GM15510 (cell line): ENCODE data around the gene PDPN.

Experiments used
- POLR2A ChIP-seq: IDR thresholded peaks from 3 replicates; pipeline ENCODE4 v1.6.1; 2011; ENCODE audit warnings: borderline replicate concordance; ENCODE audit not compliant: insufficient read length; ENCODE audit errors: extremely low read depth

The PDPN gene

GRCh38 chr1:13583595-13583965 lies at the start of gene PDPN:
Gene PDPN (plus strand): TSS chr1:13583832. CDS start chr1:13584034, 202 bp downstream.
- no peak for TF ChIP-seq POLR2A

- TF ChIP-seq POLR2A: no peak
Measured at GRCh38 chr1:13535227-13535626, 48.4 kb upstream of the PDPN start.

GRCh38 chr1:13536571-13536970 lies 47.1 kb upstream of the PDPN start:
- no peak for TF ChIP-seq POLR2A

- TF ChIP-seq POLR2A: no peak
Measured at GRCh38 chr1:13538832-13539231, 44.8 kb upstream of the PDPN start.

GRCh38 chr1:13539683-13540082 lies 43.9 kb upstream of the PDPN start:
- TF ChIP-seq POLR2A: no peak

GRCh38 chr1:13540866-13541265 lies 42.8 kb upstream of the PDPN start:
- TF ChIP-seq POLR2A: no peak

- TF ChIP-seq POLR2A: no peak
Measured at GRCh38 chr1:13541435-13542215, 42.0 kb upstream of the PDPN start.

- TF ChIP-seq POLR2A: no peak
Measured at GRCh38 chr1:13543451-13544220, 40.0 kb upstream of the PDPN start.

- TF ChIP-seq POLR2A: no peak
Measured at GRCh38 chr1:13544221-13544556, 39.4 kb upstream of the PDPN start.

- no peak for TF ChIP-seq POLR2A
Measured at GRCh38 chr1:13546791-13547190, 36.8 kb upstream of the PDPN start.

- no peak for TF ChIP-seq POLR2A
Measured at GRCh38 chr1:13548281-13548680, 35.4 kb upstream of the PDPN start.

GRCh38 chr1:13549021-13549420 lies 34.6 kb upstream of the PDPN start:
- TF ChIP-seq POLR2A: no peak

- no peak for TF ChIP-seq POLR2A
Measured at GRCh38 chr1:13549521-13549920, 34.1 kb upstream of the PDPN start.

- no peak for TF ChIP-seq POLR2A
Measured at GRCh38 chr1:13550663-13551062, 33.0 kb upstream of the PDPN start.

- TF ChIP-seq POLR2A: no peak
Measured at GRCh38 chr1:13554798-13555197, 28.8 kb upstream of the PDPN start.

- no peak for TF ChIP-seq POLR2A
Measured at GRCh38 chr1:13556224-13556764, 27.3 kb upstream of the PDPN start.
